NT2/D1 (cell line): ENCODE results near the gene EFS.
"Not testable (repeated sequence)": the region's sequence is repeated elsewhere in the genome, so short reads cannot be mapped to it uniquely, and the experiment has no call there.

ENCODE experiments used
- DNase-seq: peaks from one replicate; pipeline ENCODE4 v3.0.0-alpha.2; 2011; ENCODE audit warnings: low read depth, low spot score
- H3K27me3 ChIP-seq: 2 replicates; pipeline ENCODE4 v1.6.0; 2011; ENCODE audit warnings: mild to moderate bottlenecking; ENCODE audit not compliant: insufficient read length, insufficient read depth
- H3K36me3 ChIP-seq: 2 replicates; pipeline ENCODE4 v1.6.1; 2011; ENCODE audit warnings: mild to moderate bottlenecking, low read length, mixed read lengths; ENCODE audit not compliant: insufficient read depth, insufficient read length
- H3K4me1 ChIP-seq: 2 replicates; pipeline ENCODE4 v1.5.1; 2011; ENCODE audit not compliant: insufficient read depth, insufficient read length
- H3K4me3 ChIP-seq: 2 replicates; pipeline ENCODE4 v1.5.1; 2011; ENCODE audit warnings: low read depth; ENCODE audit not compliant: insufficient read length
- H3K9ac ChIP-seq: 2 replicates; pipeline ENCODE4 v1.6.0; 2011; ENCODE audit warnings: low read depth; ENCODE audit not compliant: insufficient read length
- H3K9me3 ChIP-seq: 2 replicates; pipeline ENCODE4 v1.5.1; 2011; ENCODE audit warnings: mild to moderate bottlenecking, low read length; ENCODE audit not compliant: insufficient read depth
- SUZ12 ChIP-seq: IDR thresholded peaks from 2 replicates; pipeline ENCODE4 v1.6.1; 2011; ENCODE audit not compliant: insufficient read length, insufficient read depth; ENCODE audit errors: extremely low read depth
- YY1 ChIP-seq: IDR thresholded peaks from 2 replicates; pipeline ENCODE4 v1.6.1; 2011; ENCODE audit not compliant: insufficient read length, insufficient read depth
- ZNF274 ChIP-seq: IDR thresholded peaks from 2 replicates; pipeline ENCODE4 v1.6.1; 2011; ENCODE audit warnings: mild to moderate bottlenecking, low read depth, low read length

The EFS gene

DNA sequence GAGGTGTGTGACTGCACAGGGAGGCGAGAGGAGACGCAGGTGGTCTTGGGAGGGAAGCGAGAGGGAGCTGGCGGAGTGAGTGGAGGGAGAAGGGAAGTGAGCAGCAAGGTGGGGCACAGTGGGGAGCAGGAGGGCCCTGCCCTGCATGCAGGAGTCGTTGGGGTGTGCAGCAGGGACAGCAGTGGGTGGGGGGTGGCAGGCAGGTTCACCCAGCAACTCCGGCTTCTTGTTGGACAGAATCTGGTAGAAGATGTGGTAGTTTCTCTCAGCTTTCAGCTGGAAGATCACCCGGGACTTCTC, 38.1 kb upstream of the EFS start:
- DNase-seq = no peak
- TF ChIP-seq SUZ12 (no peak), ZNF274 (no peak), YY1 (no peak)

DNA sequence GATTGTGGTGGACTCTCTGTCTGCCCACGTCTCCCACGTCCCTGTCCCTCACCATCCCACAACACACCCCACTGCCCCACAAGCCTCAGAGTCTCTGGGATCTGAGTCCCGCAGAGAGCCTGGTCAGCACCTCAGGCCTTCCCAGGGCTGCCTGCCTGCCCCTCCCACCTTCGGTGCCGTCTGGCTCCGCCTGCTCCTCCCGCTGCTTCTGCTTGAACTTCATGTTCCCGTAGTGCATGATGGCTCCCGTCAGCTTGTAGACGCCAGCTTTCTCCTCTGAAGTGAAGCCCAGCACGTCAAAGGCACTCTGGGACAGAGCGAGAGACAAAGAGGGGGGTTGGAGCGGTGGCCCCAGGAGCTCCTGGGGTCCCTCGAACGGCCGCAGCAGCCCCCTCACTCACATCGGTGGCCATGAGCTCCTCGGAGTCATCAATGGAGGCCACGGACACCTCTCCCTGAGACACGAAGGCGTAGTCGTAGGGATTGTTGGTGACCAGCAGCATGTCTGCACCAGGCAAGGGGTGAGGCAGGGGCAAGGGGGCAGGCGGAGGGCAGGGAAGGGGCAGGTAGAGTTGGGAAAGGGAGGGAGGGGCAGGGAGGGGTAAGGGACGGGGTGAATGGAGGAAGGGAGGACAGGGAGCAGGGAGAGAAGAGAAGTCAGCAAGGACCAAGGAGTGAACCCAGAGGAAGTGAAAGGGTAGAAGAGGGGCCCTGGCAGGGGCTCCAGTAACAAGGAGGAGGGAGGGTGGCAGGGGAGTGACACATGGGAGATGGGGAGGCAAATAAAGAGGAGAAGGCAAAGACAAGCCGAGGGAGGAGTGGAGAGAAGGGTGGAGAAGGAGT, 37.5 kb upstream of the EFS start:
- H3K27me3 ChIP-seq = peaks cover 6% of the 10 kb centered on the region
- no peak for TF ChIP-seq SUZ12
- peaks cover 3% of the 10 kb centered on the region for H3K4me1 ChIP-seq
- H3K4me3 ChIP-seq = no peak overlapping the region
- H3K36me3 ChIP-seq = no peaks in the 10 kb centered on the region
- DNase-seq = no peak
- no peaks in the 10 kb centered on the region for H3K9me3 ChIP-seq
- H3K9ac ChIP-seq = no peak overlapping the region

More for the DNA sequence above, 38.1 kb upstream of the EFS start:
- Histone ChIP-seq H3K9ac (no peak overlapping the region), H3K4me3 (no peak overlapping the region), H3K9me3 (no peaks in the 10 kb centered on the region), H3K36me3 (no peaks in the 10 kb centered on the region), H3K27me3 (peaks cover 6% of the 10 kb centered on the region), H3K4me1 (peaks cover 3% of the 10 kb centered on the region)

DNA sequence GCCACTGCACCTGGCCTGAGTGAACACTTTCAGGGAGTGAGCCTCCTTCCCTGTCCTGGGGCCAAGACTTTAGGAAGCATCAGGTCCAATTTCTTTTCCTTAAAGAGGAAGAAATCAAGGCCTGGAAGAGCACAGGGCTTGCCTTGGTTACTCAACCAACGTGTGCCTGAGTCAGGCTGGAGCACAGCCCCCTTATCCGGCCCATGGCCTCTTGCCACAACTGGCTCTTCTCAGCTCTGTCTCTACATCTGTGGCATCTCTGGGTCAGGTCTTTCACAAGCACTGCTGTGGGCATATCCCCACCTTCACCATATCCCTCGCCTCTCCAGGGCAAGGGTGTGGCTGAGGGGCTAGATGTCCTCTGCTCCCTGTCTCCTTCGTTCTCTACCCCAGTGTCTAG, 36.3 kb upstream of the EFS start:
- H3K9me3 ChIP-seq = no peaks in the 10 kb centered on the region
- H3K36me3 ChIP-seq = no peaks in the 10 kb centered on the region
- H3K27me3 ChIP-seq = peaks cover 6% of the 10 kb centered on the region
- DNase-seq = no peak
- H3K4me1 ChIP-seq = peaks cover 3% of the 10 kb centered on the region
- H3K4me3 ChIP-seq = no peak overlapping the region
- no peak overlapping the region for H3K9ac ChIP-seq
- TF ChIP-seq SUZ12 = no peak
- TF ChIP-seq ZNF274 = no peak
- TF ChIP-seq YY1 = no peak

DNA sequence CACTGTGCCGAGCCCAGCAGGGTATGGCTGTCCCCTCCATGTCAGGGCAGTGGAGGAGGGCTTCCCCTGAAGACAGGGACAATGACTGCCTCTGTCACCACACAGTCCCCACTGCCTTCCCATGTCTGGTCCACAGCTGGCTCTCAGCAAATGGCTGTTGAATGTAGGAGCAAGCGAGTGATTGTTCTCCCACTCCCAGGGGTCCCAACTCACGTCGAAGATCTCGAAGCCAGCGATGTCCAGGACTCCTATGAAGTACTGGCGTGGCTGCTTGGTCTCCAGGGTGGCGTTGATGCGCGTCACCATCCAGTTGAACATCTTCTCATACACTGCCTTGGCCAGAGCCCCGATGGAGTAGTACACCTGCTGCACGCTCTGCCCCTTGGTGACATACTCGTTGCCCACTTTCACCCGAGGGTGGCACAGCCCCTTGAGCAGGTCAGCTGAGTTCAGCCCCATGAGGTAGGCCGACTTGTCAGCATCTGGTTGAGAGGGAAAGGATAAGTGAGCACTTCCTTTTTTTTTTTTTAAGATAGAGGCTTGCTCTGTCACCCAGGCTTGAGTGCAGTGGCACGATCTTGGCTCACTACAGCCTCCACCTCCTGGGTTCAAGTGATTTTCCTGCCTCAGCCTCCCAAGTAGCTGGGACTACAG, 35.7 kb upstream of the EFS start:
- H3K9ac ChIP-seq, H3K9me3 ChIP-seq, H3K36me3 ChIP-seq, H3K4me1 ChIP-seq, H3K27me3 ChIP-seq, H3K4me3 ChIP-seq, DNase-seq: not testable (repeated sequence)

DNA sequence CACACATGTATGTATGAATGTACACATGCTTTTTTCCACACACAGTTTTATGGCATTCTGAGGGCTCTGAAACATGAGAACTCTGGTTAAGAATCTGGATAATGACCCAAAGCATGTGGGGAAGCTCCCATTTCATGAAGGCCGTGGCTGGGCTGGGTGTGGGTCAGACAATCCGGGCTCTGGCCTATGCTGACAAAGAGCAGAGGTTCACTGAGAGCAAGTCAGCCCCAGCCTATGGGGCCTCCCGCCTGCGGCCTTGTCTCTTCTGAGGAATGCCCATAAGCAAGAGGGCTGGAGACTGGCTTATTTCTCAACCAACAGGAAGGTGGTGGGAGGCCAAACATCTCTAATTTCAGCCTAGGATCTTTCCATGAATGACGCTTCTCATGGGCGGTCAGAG, 34.6 kb upstream of the EFS start:
- no peak overlapping the region for H3K4me3 ChIP-seq
- TF ChIP-seq YY1 (no peak), SUZ12 (no peak), ZNF274 (no peak)
- H3K36me3 ChIP-seq = no peaks in the 10 kb centered on the region
- H3K9me3 ChIP-seq = no peaks in the 10 kb centered on the region
- H3K4me1 ChIP-seq = peaks cover 3% of the 10 kb centered on the region
- DNase-seq = no peak
- peaks cover 6% of the 10 kb centered on the region for H3K27me3 ChIP-seq
- no peak overlapping the region for H3K9ac ChIP-seq

DNA sequence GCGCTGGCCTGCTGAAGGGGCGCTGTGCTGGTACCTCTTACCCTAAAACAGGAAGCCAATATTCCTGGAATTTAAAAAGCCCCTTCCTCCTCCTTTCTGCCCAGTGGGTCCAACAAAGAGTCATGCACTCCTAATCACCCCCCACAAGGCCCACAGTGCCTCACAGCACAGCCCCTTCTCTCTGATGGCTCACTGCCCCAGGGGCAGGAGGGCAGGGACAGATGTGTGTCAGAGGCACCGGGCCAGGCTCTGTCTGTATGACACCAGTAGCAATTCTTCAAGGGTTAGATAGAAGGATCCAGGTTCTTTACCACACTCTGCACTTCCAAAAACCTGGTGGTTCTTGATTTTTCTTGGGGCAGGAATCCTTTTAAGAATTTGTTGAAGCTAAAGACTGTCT, 34.2 kb upstream of the EFS start:
- Histone ChIP-seq H3K36me3 (no peaks in the 10 kb centered on the region), H3K4me1 (peaks cover 3% of the 10 kb centered on the region), H3K9me3 (no peaks in the 10 kb centered on the region), H3K27me3 (peaks cover 6% of the 10 kb centered on the region), H3K9ac (no peak overlapping the region), H3K4me3 (no peak overlapping the region)
- no peak for DNase-seq
- no peak for TF ChIP-seq ZNF274
- TF ChIP-seq YY1 = no peak
- TF ChIP-seq SUZ12 = no peak

DNA sequence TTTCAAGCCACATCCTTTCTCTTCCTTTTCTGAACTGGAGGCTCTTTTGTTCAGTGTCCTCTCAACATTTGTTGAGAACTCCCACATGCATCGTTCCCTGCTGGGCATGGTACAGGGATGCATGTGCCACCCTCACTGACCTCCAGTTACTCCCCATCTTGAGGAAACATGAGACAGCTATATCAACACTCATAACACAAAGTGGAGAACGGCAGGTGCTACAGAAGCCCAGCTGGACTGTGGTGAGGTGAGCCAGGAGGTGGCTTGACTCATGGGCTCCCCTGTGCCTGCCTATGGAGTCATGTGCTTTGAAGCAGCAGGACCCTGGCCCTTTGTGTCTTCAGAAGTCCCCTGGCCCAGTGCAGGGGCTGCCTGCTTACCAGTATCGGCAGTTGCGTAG, 33.4 kb upstream of the EFS start:
- Histone ChIP-seq H3K36me3 (no peaks in the 10 kb centered on the region), H3K4me3 (no peak overlapping the region), H3K27me3 (peaks cover 6% of the 10 kb centered on the region), H3K9ac (no peak overlapping the region), H3K9me3 (no peaks in the 10 kb centered on the region), H3K4me1 (peaks cover 3% of the 10 kb centered on the region)
- no peak for DNase-seq
- TF ChIP-seq YY1 (no peak), ZNF274 (no peak), SUZ12 (no peak)
